A549 treated with DMSO at 1 μM for 4 hours (cell line): ENCODE results near the gene ZNF792. TPM values are rescaled to one million over a fixed set of nuclear protein-coding genes. Genes with fewer than 3 reads are reported as not detected.

Experiments
- total RNA-seq: library from RNA; stranded (reverse); fragments of 200-300 nt; extraction: Qiagen RNA extraction; gene quantifications from 5 replicates; pipeline ENCODE4 v1.2.3, GENCODE V29; 2022; ENCODE audit warnings: low read depth

Gene ZNF792
- total RNA-seq: 1.7 to 2.0 TPM (median 2.0 TPM) in 5 replicates

DNA sequence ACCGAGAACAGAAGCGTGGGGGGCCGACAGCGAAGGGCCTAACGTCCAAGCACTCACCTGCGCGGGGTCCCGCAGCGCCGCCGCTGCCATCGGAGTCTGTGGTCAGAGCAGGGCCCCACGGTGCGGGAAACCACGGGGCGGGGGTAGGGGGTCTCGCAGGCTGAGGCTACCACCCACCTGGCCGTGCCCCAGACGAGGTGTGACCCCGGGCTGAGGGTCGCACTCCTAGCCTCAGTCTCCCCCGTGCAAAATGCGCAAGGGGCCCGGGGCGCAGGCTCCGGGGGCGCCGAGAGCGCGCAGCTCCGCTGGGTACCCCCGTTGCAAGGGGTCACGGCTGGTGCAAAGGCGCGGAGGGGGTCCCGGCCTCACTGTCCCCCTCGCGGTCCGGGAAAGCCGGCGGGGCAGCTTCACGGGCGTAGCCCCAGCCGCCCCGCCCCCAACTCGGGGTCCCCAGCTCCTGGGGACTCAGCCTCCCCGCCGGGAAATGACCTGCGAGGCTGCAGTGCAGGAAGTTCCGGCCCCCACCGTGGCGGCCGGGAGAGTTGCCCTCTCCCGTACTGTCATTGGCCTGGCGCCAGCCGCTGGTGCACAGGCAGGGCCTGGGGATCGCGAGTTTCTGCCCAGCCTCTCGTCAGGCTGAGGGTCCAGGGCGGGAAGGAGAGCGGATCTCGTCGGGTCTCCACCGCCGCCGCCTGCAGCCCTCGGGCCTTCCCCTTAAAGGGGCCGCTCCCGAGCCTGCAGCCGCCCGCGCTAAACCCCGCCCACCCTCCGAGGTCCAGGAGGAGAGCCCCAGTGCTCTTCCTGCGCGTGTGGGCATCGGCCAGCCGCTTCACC lies at the start of gene ZNF792:
Gene ZNF792, minus strand, starts transcription at position 657 of the 834 bp plus-strand sequence. Its CDS starts 567 bp downstream, at position 90.

GRCh38 chr19:34999498-35000337 lies 35.7 kb upstream of the ZNF792 start, which contains the start of gene GRAMD1A:
TSS of gene GRAMD1A (plus strand) at chr19:35000323. CDS start at chr19:35000479, 156 bp downstream.

DNA sequence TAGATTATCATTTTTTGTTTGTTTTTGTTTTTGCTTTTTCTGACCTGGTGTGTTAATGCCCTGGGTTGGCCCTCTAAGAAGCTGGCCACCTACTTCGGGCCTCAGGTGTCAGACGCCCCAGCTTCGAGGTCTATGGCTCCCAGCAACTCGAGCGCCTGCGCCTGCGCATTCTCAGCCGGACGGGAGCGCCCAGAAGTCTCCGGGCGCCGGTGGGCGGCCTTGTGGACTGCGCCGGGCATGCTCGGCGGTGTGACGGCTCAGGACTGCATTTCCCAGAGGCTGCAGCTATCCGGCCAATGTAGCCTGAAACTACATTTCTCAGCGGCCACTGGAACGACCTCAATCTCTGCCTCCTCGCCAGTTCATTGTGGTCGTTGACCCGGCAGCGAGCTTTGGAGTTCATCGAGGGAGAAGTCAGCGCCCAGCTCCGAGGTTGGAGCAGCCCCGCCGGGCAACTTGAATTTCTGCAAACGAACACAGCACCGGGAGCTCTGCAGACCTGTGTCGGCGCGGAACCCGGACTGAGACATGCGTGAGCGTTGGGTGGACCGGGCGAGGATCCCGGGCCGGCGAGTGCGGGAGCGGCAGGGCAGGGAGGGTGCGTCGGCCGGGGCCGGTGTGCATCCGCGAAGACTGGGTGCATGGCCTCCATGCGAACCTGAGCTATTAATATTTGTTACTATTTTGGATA lies 37.2 kb downstream of the ZNF792 start, which contains the start of gene ZNF30:
Gene ZNF30, plus strand, starts transcription at position 219 of the 691 bp plus-strand sequence. CDS start 3,045 bp downstream, outside the sequence.

Other genes with a start within 250 kb of the ZNF792 start
- 8.8 to 12.7 TPM (median 10.3 TPM) in 5 replicates for gene ZNF181, start 230.0 kb downstream of the ZNF792 start, total RNA-seq
- 2.2 to 3.4 TPM (median 2.9 TPM) in 5 replicates for gene ZNF599, start 191.0 kb downstream of the ZNF792 start, total RNA-seq
- 4.9 to 6.6 TPM (median 5.6 TPM) in 5 replicates for gene ZNF30, start 37.3 kb downstream of the ZNF792 start, total RNA-seq
- gene GRAMD1A, start 36.1 kb upstream of the ZNF792 start, total RNA-seq: 133 to 143 TPM (median 134 TPM) in 5 replicates
- 13.9 to 19.7 TPM (median 17.4 TPM) in 5 replicates for gene SCN1B, start 66.2 kb upstream of the ZNF792 start, total RNA-seq
- 0.06 to 0.14 TPM in 2 of 5 replicates, not detected in the others for gene HPN, start 77.5 kb upstream of the ZNF792 start, total RNA-seq
- 0.13 to 0.17 TPM in 2 of 5 replicates, not detected in the others for gene FXYD3, start 151.6 kb upstream of the ZNF792 start, total RNA-seq
- gene LGI4, start 170.8 kb upstream of the ZNF792 start, total RNA-seq: 0.09 to 0.31 TPM (median 0.20 TPM) in 4 of 5 replicates, not detected in the other
- not detected in 5 replicates for gene FXYD1, start 174.6 kb upstream of the ZNF792 start, total RNA-seq
- gene FXYD7, start 179.0 kb upstream of the ZNF792 start, total RNA-seq: 0.13 to 0.34 TPM (median 0.31 TPM) in 3 of 5 replicates, not detected in the others
- 192 to 247 TPM (median 204 TPM) in 5 replicates for gene FXYD5, start 190.5 kb upstream of the ZNF792 start, total RNA-seq